GM18505 (cell line): ENCODE data around the gene KCNJ10.
"Not testable (repeated sequence)": the region's sequence is repeated elsewhere in the genome, so short reads cannot be mapped to it uniquely, and the experiment has no call there.

Experiments used
- ATAC-seq: cut with Tn5 transposase; IDR thresholded peaks from one replicate; pipeline ENCODE4 v1.9.1; 2021; ENCODE audit not compliant: unreplicated experiment
- POLR2A ChIP-seq: IDR thresholded peaks from 4 replicates; pipeline ENCODE4 v1.6.1; 2011; ENCODE audit warnings: borderline replicate concordance; ENCODE audit not compliant: insufficient read depth, insufficient read length; ENCODE audit errors: extremely low read depth

Gene KCNJ10

GRCh38 chr1:160069460-160070231, at the start of gene KCNJ10:
KCNJ10 (minus strand) TSS chr1:160070160; CDS start chr1:160042532, 27,628 bp downstream.
- TF ChIP-seq POLR2A = no peak
- no peak for ATAC-seq

DNA sequence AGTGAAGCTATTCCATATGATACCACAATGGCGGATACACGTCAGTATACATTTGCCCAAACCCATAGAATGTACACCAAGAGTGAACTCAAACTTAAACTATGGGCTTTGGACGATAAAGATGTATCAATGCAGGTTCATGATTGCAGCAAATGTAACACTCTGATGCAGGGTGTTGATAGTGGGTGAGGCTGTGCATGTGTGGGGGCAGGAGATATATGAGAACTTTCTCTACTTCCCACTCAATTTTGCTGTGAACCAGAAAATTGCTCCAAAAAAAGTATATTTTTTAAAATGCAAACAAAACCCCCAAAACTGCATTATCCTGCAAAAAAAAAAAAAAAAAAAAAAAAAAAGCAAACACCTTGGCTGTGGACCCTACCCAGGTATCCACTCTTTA, 49.0 kb upstream of the KCNJ10 start:
- no peak for ATAC-seq
- TF ChIP-seq POLR2A = no peak

- TF ChIP-seq POLR2A = no peak
- no peak for ATAC-seq
Observed at GRCh38 chr1:160117709-160118183, 47.8 kb upstream of the KCNJ10 start.

- TF ChIP-seq POLR2A = no peak
- ATAC-seq = no peak
Observed at GRCh38 chr1:160117300-160117699, 47.3 kb upstream of the KCNJ10 start.

GRCh38 chr1:160116283-160117147, 46.6 kb upstream of the KCNJ10 start:
- ATAC-seq = no peak
- no peak for TF ChIP-seq POLR2A

- no peak for ATAC-seq
- no peak for TF ChIP-seq POLR2A
Observed at GRCh38 chr1:160115545-160116282, 45.8 kb upstream of the KCNJ10 start, which contains the start of gene ATP1A2. ATP1A2 (plus strand) TSS chr1:160115759; CDS start chr1:160115862, 103 bp downstream.

GRCh38 chr1:160114085-160114484, 44.1 kb upstream of the KCNJ10 start:
- TF ChIP-seq POLR2A = no peak
- no peak for ATAC-seq

DNA sequence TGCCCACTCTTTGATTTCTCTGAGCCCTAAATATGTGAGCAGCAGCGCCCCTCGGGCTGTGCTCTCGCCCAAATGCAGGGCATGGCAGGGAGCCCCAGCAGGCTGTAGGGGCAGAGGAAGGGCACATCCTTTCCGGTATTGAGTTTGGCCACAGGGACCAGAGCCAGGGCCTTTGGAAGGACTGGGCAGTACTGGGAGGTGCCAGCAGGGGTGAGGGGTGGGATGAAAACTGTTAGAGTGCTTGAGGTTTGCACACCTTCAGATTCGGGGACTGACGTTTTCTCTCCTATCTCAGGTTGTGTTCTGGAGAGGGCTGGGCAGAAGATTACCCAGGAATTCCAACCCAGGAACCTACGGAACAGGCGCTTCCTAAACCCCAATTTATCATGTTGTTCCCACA, 43.4 kb upstream of the KCNJ10 start:
- ATAC-seq = no peak
- TF ChIP-seq POLR2A = no peak

- no peak for ATAC-seq
- TF ChIP-seq POLR2A = no peak
Observed at GRCh38 chr1:160112357-160112756, 42.4 kb upstream of the KCNJ10 start.

GRCh38 chr1:160111462-160111861, 41.5 kb upstream of the KCNJ10 start:
- ATAC-seq = not testable (repeated sequence)

GRCh38 chr1:160109686-160110085, 39.7 kb upstream of the KCNJ10 start:
- TF ChIP-seq POLR2A = no peak
- ATAC-seq = no peak

GRCh38 chr1:160108888-160109662, 39.1 kb upstream of the KCNJ10 start:
- no peak for ATAC-seq
- no peak for TF ChIP-seq POLR2A
